ENCODE data around the gene SASH1.
A peak's percentile ranks its signal among the peaks of the same experiment; 100 is the strongest.

The SASH1 gene

DNA sequence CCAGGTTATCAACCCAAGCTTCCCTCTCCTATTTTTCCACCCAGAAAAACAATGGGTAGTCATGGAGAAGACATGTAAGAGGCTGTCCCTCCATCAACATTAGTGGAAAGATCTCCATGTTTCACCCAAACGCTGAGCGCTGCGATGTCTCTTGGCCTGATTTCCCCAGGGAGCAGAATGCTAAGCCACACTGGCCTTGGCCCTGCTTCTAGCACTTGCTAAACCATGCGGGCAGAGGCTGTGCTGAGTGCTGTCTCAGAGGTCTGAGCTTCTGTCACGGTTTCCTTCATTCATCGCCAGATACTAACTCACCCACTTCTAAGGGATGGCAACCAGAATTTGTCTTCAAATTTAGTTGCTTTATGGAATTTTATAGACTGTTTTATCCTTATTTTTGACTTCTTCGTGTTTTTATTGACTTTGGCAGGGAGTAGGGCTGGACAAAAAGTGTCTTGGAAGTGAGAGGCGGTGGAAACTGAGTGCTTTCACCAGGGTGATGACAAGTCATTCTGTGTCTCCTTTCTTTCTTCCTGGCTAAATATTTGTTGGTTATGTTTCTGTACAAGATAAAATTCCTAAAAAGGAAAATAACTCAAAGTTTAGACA lies 222.8 kb downstream of the SASH1 start:
- H3K27ac ChIP-seq (ENCODE audit: low read length), result no peak overlapping the region
- no peak overlapping the region for H3K4me3 ChIP-seq (ENCODE audit: low read length in 2 of 2)

GRCh38 chr6:148565930-148566663 lies 223.5 kb downstream of the SASH1 start:
- peaks cover 0 to 4% of the 10 kb centered on the region in 2 donors for H3K27me3 ChIP-seq (ENCODE audit: control insufficient read depth in 1 of 2, insufficient read depth in 2 of 2, low read length in 2 of 2)
- H3K4me1 ChIP-seq (ENCODE audit: control insufficient read depth, insufficient read depth, low read length), result no peaks in the 10 kb centered on the region
- H3K4me3 ChIP-seq (ENCODE audit: low read length in 2 of 2), result no peak overlapping the region
- H3K27ac ChIP-seq (ENCODE audit: low read length), result no peak overlapping the region
- H3K36me3 ChIP-seq (ENCODE audit: control insufficient read depth in 2 of 2, insufficient read depth in 2 of 2, low read length in 2 of 2), result no peaks in the 10 kb centered on the region
- H3K9ac ChIP-seq (ENCODE audit: low read length in 2 of 2), result no peak overlapping the region
- no peaks in the 10 kb centered on the region for H3K9me3 ChIP-seq (ENCODE audit: control insufficient read depth in 2 of 2, low read length in 2 of 2)

More for the DNA sequence above, 222.8 kb downstream of the SASH1 start:
- Histone ChIP-seq H3K9ac (ENCODE audit: low read length in 2 of 2) (no peak overlapping the region), H3K27me3 (ENCODE audit: control insufficient read depth in 1 of 2, insufficient read depth in 2 of 2, low read length in 2 of 2) (peaks cover 0 to 2% of the 10 kb centered on the region in 2 donors), H3K9me3 (ENCODE audit: control insufficient read depth in 2 of 2, low read length in 2 of 2) (no peaks in the 10 kb centered on the region), H3K4me1 (ENCODE audit: control insufficient read depth, insufficient read depth, low read length) (peaks cover 2% of the 10 kb centered on the region), H3K36me3 (ENCODE audit: control insufficient read depth in 2 of 2, insufficient read depth in 2 of 2, low read length in 2 of 2) (no peaks in the 10 kb centered on the region)

DNA sequence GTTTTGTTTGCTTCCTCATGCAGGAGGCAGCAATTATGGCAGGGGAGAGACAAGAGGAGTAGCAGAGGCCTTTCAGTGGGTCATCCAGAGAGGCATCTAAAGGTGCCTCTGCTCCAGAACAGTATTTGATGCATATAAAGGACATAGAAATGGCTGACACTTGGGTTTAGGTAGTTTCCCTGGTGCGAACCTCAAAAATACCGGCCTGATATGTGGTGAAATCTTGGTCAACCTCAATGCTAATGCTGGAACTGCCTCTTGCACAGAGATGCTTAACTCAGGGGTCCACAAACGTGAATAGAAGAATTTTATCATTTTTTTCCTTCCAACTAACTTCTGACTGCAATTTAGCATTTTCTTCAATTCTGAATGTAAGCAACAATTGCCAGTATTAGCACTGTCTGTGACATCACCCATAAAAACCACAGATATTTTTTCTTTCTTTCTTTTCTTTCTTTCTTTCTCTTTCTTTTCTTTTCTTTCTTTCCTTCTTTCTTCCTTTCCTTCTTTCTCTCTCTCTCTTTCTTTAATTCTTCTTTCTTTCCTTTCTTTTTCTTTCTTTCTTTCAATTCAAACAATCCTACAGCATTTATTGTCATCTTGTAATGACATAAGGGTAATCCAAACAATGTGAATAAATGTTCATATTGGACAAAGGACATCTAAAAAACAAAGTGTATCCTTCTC lies 224.2 kb downstream of the SASH1 start:
- H3K36me3 ChIP-seq (ENCODE audit: control insufficient read depth in 2 of 2, insufficient read depth in 2 of 2, low read length in 2 of 2), result no peaks in the 10 kb centered on the region
- H3K9ac ChIP-seq (ENCODE audit: low read length in 2 of 2), result no peak overlapping the region
- H3K4me3 ChIP-seq (ENCODE audit: low read length in 2 of 2), result no peak overlapping the region
- no peaks in the 10 kb centered on the region for H3K9me3 ChIP-seq (ENCODE audit: control insufficient read depth in 2 of 2, low read length in 2 of 2)
- H3K27me3 ChIP-seq (ENCODE audit: control insufficient read depth in 1 of 2, insufficient read depth in 2 of 2, low read length in 2 of 2), result peaks cover 0 to 4% of the 10 kb centered on the region in 2 donors
- no peaks in the 10 kb centered on the region for H3K4me1 ChIP-seq (ENCODE audit: control insufficient read depth, insufficient read depth, low read length)
- H3K27ac ChIP-seq (ENCODE audit: low read length), result no peak overlapping the region

GRCh38 chr6:148570456-148570855 lies 227.8 kb downstream of the SASH1 start:
- H3K27me3 ChIP-seq (ENCODE audit: control insufficient read depth in 1 of 2, insufficient read depth in 2 of 2, low read length in 2 of 2), result peaks cover 0 to 4% of the 10 kb centered on the region in 2 donors
- no peak overlapping the region for H3K9ac ChIP-seq (ENCODE audit: low read length in 2 of 2)
- no peaks in the 10 kb centered on the region for H3K9me3 ChIP-seq (ENCODE audit: control insufficient read depth in 2 of 2, low read length in 2 of 2)
- H3K4me3 ChIP-seq (ENCODE audit: low read length in 2 of 2), result no peak overlapping the region
- no peaks in the 10 kb centered on the region for H3K36me3 ChIP-seq (ENCODE audit: control insufficient read depth in 2 of 2, insufficient read depth in 2 of 2, low read length in 2 of 2)
- no peak overlapping the region for H3K27ac ChIP-seq (ENCODE audit: low read length)
- H3K4me1 ChIP-seq (ENCODE audit: control insufficient read depth, insufficient read depth, low read length), result no peaks in the 10 kb centered on the region

- no peaks in the 10 kb centered on the region for H3K4me1 ChIP-seq (ENCODE audit: control insufficient read depth, insufficient read depth, low read length)
- no peak overlapping the region for H3K4me3 ChIP-seq (ENCODE audit: low read length in 2 of 2)
- H3K27me3 ChIP-seq (ENCODE audit: control insufficient read depth in 1 of 2, insufficient read depth in 2 of 2, low read length in 2 of 2), result peaks cover 0 to 4% of the 10 kb centered on the region in 2 donors
- no peak overlapping the region for H3K9ac ChIP-seq (ENCODE audit: low read length in 2 of 2)
- H3K9me3 ChIP-seq (ENCODE audit: control insufficient read depth in 2 of 2, low read length in 2 of 2), result no peaks in the 10 kb centered on the region
- H3K27ac ChIP-seq (ENCODE audit: low read length), result no peak overlapping the region
- no peaks in the 10 kb centered on the region for H3K36me3 ChIP-seq (ENCODE audit: control insufficient read depth in 2 of 2, insufficient read depth in 2 of 2, low read length in 2 of 2)
Observed at GRCh38 chr6:148572676-148573335, 230.2 kb downstream of the SASH1 start.

DNA sequence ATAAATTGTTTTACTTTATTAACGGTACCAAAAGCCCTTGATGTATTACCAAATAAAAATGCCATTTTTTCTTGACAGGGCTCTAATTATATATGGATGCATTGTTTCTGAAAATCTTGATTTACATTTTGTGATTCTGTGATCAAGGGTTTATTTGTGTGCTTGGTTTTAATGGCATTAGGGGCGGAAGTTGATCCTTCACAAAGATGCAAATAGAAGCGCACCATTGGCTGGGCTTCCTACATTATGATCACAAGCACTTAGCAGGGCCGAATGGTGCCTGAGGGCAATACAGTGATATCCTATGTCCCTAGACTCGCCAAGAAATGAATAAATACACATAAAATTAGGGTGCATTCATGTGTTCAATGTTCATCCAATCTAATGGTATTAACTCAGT lies 231.3 kb downstream of the SASH1 start:
- Histone ChIP-seq H3K27ac (ENCODE audit: low read length) (no peak overlapping the region), H3K4me1 (ENCODE audit: control insufficient read depth, insufficient read depth, low read length) (peaks cover 6% of the 10 kb centered on the region), H3K9ac (ENCODE audit: low read length in 2 of 2) (no peak overlapping the region), H3K9me3 (ENCODE audit: control insufficient read depth in 2 of 2, low read length in 2 of 2) (no peaks in the 10 kb centered on the region), H3K27me3 (ENCODE audit: control insufficient read depth in 1 of 2, insufficient read depth in 2 of 2, low read length in 2 of 2) (peaks cover 0 to 4% of the 10 kb centered on the region in 2 donors), H3K4me3 (ENCODE audit: low read length in 2 of 2) (no peak overlapping the region), H3K36me3 (ENCODE audit: control insufficient read depth in 2 of 2, insufficient read depth in 2 of 2, low read length in 2 of 2) (no peaks in the 10 kb centered on the region)

DNA sequence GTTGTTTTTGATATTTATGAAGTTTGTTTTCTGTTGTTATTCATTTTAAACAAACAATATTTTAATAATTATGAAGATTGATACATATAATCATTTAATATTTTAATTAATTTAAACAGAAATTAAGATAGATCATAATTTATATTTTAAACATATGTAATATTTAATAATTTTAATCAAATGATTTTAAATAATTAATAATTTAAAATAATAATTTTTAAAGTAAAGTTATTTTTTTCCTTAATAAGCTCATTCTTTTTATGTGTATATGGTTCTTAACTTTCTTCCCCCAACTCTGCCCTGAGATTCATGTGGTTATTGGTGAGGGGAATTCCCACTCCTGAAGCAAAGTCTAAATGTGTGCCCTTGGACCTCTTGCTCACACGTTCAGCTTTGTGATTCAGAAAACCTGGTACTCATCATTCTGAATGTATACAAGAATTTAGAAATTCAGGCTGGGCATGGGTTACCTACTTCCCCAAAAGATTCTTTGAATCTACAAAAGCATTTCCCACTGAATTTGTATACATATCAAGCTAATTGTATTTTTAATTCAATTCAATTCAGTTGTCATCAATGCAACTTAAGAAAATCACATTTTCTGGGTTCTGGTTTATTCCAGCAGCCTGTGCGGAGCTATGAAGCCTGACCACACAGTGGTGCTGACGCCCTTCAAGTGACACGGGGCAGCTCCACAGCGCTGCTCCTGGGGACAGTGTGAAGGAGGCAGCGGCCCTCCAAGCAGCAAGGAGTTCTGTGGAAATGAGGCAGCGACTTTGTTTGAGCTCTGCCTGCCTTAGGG lies 235.2 kb downstream of the SASH1 start:
- H3K4me3 ChIP-seq (ENCODE audit: low read length in 2 of 2), result peak overlapping the region in 1 of 2 donors; percentile 49
- no peaks in the 10 kb centered on the region for H3K27me3 ChIP-seq (ENCODE audit: control insufficient read depth in 1 of 2, insufficient read depth in 2 of 2, low read length in 2 of 2)
- no peaks in the 10 kb centered on the region for H3K9me3 ChIP-seq (ENCODE audit: control insufficient read depth in 2 of 2, low read length in 2 of 2)
- H3K27ac ChIP-seq (ENCODE audit: low read length), result no peak overlapping the region
- H3K36me3 ChIP-seq (ENCODE audit: control insufficient read depth in 2 of 2, insufficient read depth in 2 of 2, low read length in 2 of 2), result no peaks in the 10 kb centered on the region
- H3K9ac ChIP-seq (ENCODE audit: low read length in 2 of 2), result no peak overlapping the region
- peaks cover 7% of the 10 kb centered on the region for H3K4me1 ChIP-seq (ENCODE audit: control insufficient read depth, insufficient read depth, low read length)

DNA sequence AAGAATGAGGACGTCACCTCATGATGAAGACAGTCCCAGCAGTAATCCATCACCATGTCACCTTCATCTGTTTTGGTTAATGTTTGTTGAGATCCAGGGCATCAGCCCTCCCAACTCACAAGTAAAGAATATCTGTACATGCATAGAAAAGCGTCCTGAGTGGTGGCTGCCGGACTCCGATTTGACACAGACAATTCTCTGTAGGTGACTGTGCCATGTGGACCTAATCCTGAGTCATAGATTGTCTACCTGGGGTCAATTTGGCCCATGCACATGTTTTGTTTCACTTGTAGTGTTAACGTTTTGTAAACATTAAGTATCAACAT lies 235.8 kb downstream of the SASH1 start:
- H3K4me3 ChIP-seq (ENCODE audit: low read length in 2 of 2), result peak overlapping the region in 1 of 2 donors; percentile 49
- H3K9me3 ChIP-seq (ENCODE audit: control insufficient read depth in 2 of 2, low read length in 2 of 2), result no peaks in the 10 kb centered on the region
- H3K4me1 ChIP-seq (ENCODE audit: control insufficient read depth, insufficient read depth, low read length), result peaks cover 7% of the 10 kb centered on the region
- no peaks in the 10 kb centered on the region for H3K27me3 ChIP-seq (ENCODE audit: control insufficient read depth in 1 of 2, insufficient read depth in 2 of 2, low read length in 2 of 2)
- no peak overlapping the region for H3K9ac ChIP-seq (ENCODE audit: low read length in 2 of 2)
- H3K36me3 ChIP-seq (ENCODE audit: control insufficient read depth in 2 of 2, insufficient read depth in 2 of 2, low read length in 2 of 2), result no peaks in the 10 kb centered on the region
- no peak overlapping the region for H3K27ac ChIP-seq (ENCODE audit: low read length)

DNA sequence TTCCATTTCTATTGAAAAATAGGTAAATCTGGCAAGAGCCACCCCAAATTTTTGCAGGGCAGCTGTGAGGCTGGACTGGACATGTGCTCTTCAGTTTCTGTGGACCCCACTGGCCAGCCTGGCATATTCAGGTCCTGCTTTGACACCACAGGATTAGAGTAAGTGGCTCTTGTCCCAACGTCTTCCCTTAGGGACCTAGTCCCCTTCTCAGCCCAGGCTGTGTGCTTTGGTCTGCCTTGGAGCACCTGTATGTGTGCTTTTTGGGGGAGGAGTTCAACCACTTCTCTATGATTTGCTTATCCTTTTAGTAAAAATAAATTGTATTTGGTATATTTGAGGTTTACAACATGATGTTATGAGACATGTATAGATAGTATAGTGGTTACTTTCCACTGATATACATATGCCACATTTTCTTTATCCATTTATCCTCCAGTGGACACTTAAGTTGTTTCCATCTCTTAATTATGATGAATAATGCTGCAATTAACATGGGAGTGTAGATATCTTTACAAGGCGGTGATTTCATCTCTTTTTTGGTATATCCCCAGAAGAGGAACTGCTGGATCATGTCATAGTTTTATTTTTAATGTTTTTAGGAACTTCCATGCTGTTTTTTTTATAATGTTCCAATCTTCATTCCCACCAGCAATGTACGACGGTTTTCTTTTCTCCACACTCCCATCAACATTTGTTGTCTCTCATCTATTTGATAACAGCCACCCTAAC lies 236.4 kb downstream of the SASH1 start:
- Histone ChIP-seq H3K27ac (ENCODE audit: low read length) (no peak overlapping the region), H3K4me3 (ENCODE audit: low read length in 2 of 2) (no peak overlapping the region), H3K4me1 (ENCODE audit: control insufficient read depth, insufficient read depth, low read length) (peaks cover 7% of the 10 kb centered on the region), H3K27me3 (ENCODE audit: control insufficient read depth in 1 of 2, insufficient read depth in 2 of 2, low read length in 2 of 2) (no peaks in the 10 kb centered on the region), H3K36me3 (ENCODE audit: control insufficient read depth in 2 of 2, insufficient read depth in 2 of 2, low read length in 2 of 2) (no peaks in the 10 kb centered on the region), H3K9me3 (ENCODE audit: control insufficient read depth in 2 of 2, low read length in 2 of 2) (no peaks in the 10 kb centered on the region), H3K9ac (ENCODE audit: low read length in 2 of 2) (no peak overlapping the region)

GRCh38 chr6:148580442-148580841 lies 237.8 kb downstream of the SASH1 start:
- no peak overlapping the region for H3K4me3 ChIP-seq (ENCODE audit: low read length in 2 of 2)
- H3K36me3 ChIP-seq (ENCODE audit: control insufficient read depth in 2 of 2, insufficient read depth in 2 of 2, low read length in 2 of 2), result no peaks in the 10 kb centered on the region
- H3K27me3 ChIP-seq (ENCODE audit: control insufficient read depth in 1 of 2, insufficient read depth in 2 of 2, low read length in 2 of 2), result no peaks in the 10 kb centered on the region
- no peak overlapping the region for H3K27ac ChIP-seq (ENCODE audit: low read length)
- H3K9ac ChIP-seq (ENCODE audit: low read length in 2 of 2), result no peak overlapping the region
- peaks cover 0 to 2% of the 10 kb centered on the region in 2 donors for H3K9me3 ChIP-seq (ENCODE audit: control insufficient read depth in 2 of 2, low read length in 2 of 2)
- H3K4me1 ChIP-seq (ENCODE audit: control insufficient read depth, insufficient read depth, low read length), result peaks cover 7% of the 10 kb centered on the region
